K562 (cell line): ENCODE results near the gene OSBPL3. TPM values are rescaled to one million over a fixed set of nuclear protein-coding genes. Genes with fewer than 3 reads are reported as not detected.

Experiments used
- ATAC-seq: fragments of 200-7000 bp; cut with Tn5 transposase; 3 replicates; pipeline ENCODE4 v1.9.1; 2020; ENCODE audit warnings: moderate library complexity
- BruUV-seq: library from RNA; stranded (reverse); fragments of 400-500 nt; replicated peaks from 2 replicates; lab custom pipeline; 2021; lab: Mats Ljungman, UMichigan
- CTCF ChIA-PET: fragments of 300-600 bp; formaldehyde crosslinking; extraction: SDS; loops from one replicate; lab custom pipeline; 2021; ENCODE audit warnings: low intra/inter-chr PET ratio; lab: Yijun Ruan, JAX
- POLR2A ChIA-PET: fragments of 300-600, 350-650 bp; sonication (Branson Sonifier 250); formaldehyde crosslinking; extraction: SDS; loops from one replicate; lab custom pipeline; 2021; ENCODE audit warnings: antibody characterized with exemption, inconsistent platforms; lab: Yijun Ruan, JAX
- DNase-seq, 4 experiments: peaks; one replicate each; pipeline versions ENCODE4 v3.0.0 to v3.0.0-alpha.2; 2011 to 2018; ENCODE audit warnings: low spot score in 3 of 4, mixed read lengths in 3 of 4; ENCODE audit errors: extremely low read depth in 1 of 4
- FAIRE-seq: peaks from 2 replicates; lab custom pipeline; 2011; peaks lifted over from hg19 to GRCh38; lab: Jason Lieb, UNC
- H2AFZ ChIP-seq: 2 replicates; pipeline ENCODE4 v1.6.0; 2011; ENCODE audit warnings: low read depth, low read length, control low read depth, inconsistent platforms
- H3K27ac ChIP-seq: fragments of 200-600 bp; 3 replicates; pipeline ENCODE4 v1.8.0; 2011; ENCODE audit warnings: low read depth, mild to moderate bottlenecking, control low read depth, inconsistent platforms, low read length, moderate library complexity, mixed read lengths; ENCODE audit errors: extremely low read depth
- H3K27me3 ChIP-seq, 2 experiments: fragments of 300-600 bp in 1 of 2; 2 replicates in 1 of 2; 3 replicates in 1 of 2; pipeline versions ENCODE4 v1.6.0 to v1.8.0; 2011; ENCODE audit warnings: inconsistent platforms in 2 of 2, low read length in 2 of 2, mild to moderate bottlenecking in 1 of 2, mixed read lengths in 1 of 2, moderate library complexity in 1 of 2; ENCODE audit not compliant: control insufficient read depth in 2 of 2, insufficient read depth in 2 of 2
- H3K36me3 ChIP-seq: fragments of 300-600 bp; 3 replicates; pipeline ENCODE4 v1.8.0; 2011; ENCODE audit warnings: mild to moderate bottlenecking, low read length, inconsistent platforms; ENCODE audit not compliant: control insufficient read depth, insufficient read depth
- H3K4me1 ChIP-seq, 2 experiments: fragments of 200-600 bp in 1 of 2; replicated peaks in 1 of 2; 2 replicates in 1 of 2; 3 replicates in 1 of 2; pipeline versions ENCODE4 v1.5.1 to v1.8.0; 2011; ENCODE audit warnings: inconsistent platforms in 2 of 2, low read length in 2 of 2, mild to moderate bottlenecking in 1 of 2, mixed read lengths in 1 of 2, moderate library complexity in 1 of 2; ENCODE audit not compliant: control insufficient read depth in 2 of 2, insufficient read depth in 2 of 2
- H3K4me2 ChIP-seq: 2 replicates; pipeline ENCODE4 v1.6.1; 2011; ENCODE audit warnings: low read length, control low read depth, inconsistent platforms, mixed read lengths; ENCODE audit not compliant: insufficient read depth
- H3K4me3 ChIP-seq: fragments of 200-600 bp; sonication (generic), shearing (Covaris generic); 2 replicates; pipeline ENCODE4 v1.5.1; 2016; ENCODE audit warnings: control low read depth, inconsistent platforms
- H3K79me2 ChIP-seq: fragments of 200-600 bp; 3 replicates; pipeline ENCODE4 v1.8.0; 2011; ENCODE audit warnings: low read length, inconsistent platforms; ENCODE audit not compliant: control insufficient read depth, insufficient read depth
- H3K9ac ChIP-seq, 2 experiments: 2 replicates each; pipeline versions ENCODE4 v1.6.0 to v1.6.1; 2011; ENCODE audit warnings: low read depth in 2 of 2, low read length in 2 of 2, control low read depth in 1 of 2, inconsistent platforms in 1 of 2, mild to moderate bottlenecking in 1 of 2, mixed read lengths in 1 of 2; ENCODE audit not compliant: insufficient read depth in 1 of 2
- H3K9me1 ChIP-seq: one replicate; pipeline ENCODE4 v1.6.0; 2011; ENCODE audit warnings: inconsistent platforms, mild to moderate bottlenecking, low read length, moderate library complexity; ENCODE audit not compliant: control insufficient read depth, insufficient read depth
- H3K9me3 ChIP-seq: replicated peaks from 2 replicates; pipeline ENCODE4 v1.5.1; 2011; ENCODE audit warnings: low read depth, low read length, inconsistent platforms; ENCODE audit not compliant: control insufficient read depth, insufficient read depth
- H4K20me1 ChIP-seq: replicated peaks from 2 replicates; pipeline ENCODE4 v1.6.1; 2011; ENCODE audit warnings: low read length, inconsistent platforms, mixed read lengths; ENCODE audit not compliant: control insufficient read depth, insufficient read depth
- BMI1 ChIP-seq: fragments of 150-350 bp; IDR thresholded peaks from 2 replicates; pipeline ENCODE4 v1.6.1; 2014; ENCODE audit warnings: low read length
- CREB5 ChIP-seq: fragments of 250-450 bp; sonication (Bioruptor Pico); IDR thresholded peaks from 2 replicates; pipeline ENCODE4 v1.5.0; 2020; ENCODE audit warnings: mild to moderate bottlenecking
- DDX20 ChIP-seq: fragments of 450-650 bp; IDR thresholded peaks from 2 replicates; pipeline ENCODE4 v1.6.1; 2016; ENCODE audit warnings: missing genetic modification characterization, low read depth, mild to moderate bottlenecking, missing compliant biosample characterization, moderate library complexity
- MAFK ChIP-seq: IDR thresholded peaks from 2 replicates; pipeline ENCODE4 v1.6.1; 2011; ENCODE audit warnings: low read length, improper control_type of control experiment
- RBM17 ChIP-seq: fragments of 200-400 bp; formaldehyde crosslinking; IDR thresholded peaks from 2 replicates; pipeline ENCODE4 v1.6.1; 2017; ENCODE audit warnings: low read depth, mild to moderate bottlenecking, low read length, borderline replicate concordance
- ZNF263 ChIP-seq: sonication (generic); formaldehyde crosslinking; IDR thresholded peaks from 2 replicates; pipeline ENCODE4 v1.8.0; 2022; ENCODE audit warnings: mild to moderate bottlenecking, missing genetic modification reagents, borderline replicate concordance
- ZNF274 ChIP-seq: IDR thresholded peaks from 2 replicates; pipeline ENCODE4 v1.6.1; 2011; ENCODE audit warnings: low read depth, mild to moderate bottlenecking, low read length, moderate library complexity, borderline replicate concordance
- ZNF583 ChIP-seq: fragments of 250-450 bp; sonication (Bioruptor Pico); IDR thresholded peaks from 2 replicates; pipeline ENCODE4 v1.4.0; 2020
- ZNF639 ChIP-seq, 2 experiments: fragments of 200-800 bp in 1 of 2; sonication (Bioruptor generic) in 1 of 2; sonication (generic) in 1 of 2; formaldehyde crosslinking in 1 of 2; IDR thresholded peaks in 1 of 2; conservative IDR thresholded peaks in 1 of 2; 2 replicates each; pipeline versions ENCODE4 v1.5.0 to v1.6.1; 2016 to 2020; ENCODE audit warnings: missing compliant biosample characterization in 1 of 2, missing genetic modification characterization in 1 of 2, missing genetic modification reagents in 1 of 2
- WGBS: fragments of 100-300 bp; shearing (Covaris generic); methylation state at CpG from one replicate; pipeline ENCODE4 v1.1.6; 2016; ENCODE audit warnings: low coverage, mixed read lengths; ENCODE audit not compliant: insufficient coverage; ENCODE audit errors: missing lambda C conversion rate; 5-methylcytosine and 5-hydroxymethylcytosine counted together
- in situ Hi-C: fragments of 300-500 bp; cut with MboI; formaldehyde crosslinking; loops from 4 replicates; pipeline ENCODE4 v1.15.0; 2018; ENCODE audit warnings: inconsistent platforms, mixed read lengths
- intact Hi-C: fragments of 100-400 bp; cut with micrococcal nuclease; formaldehyde crosslinking; loops from 2 replicates; pipeline ENCODE4 v1.14.2; 2022
- polyA plus RNA-seq, 8 experiments: library from polyadenylated mRNA; depleted of rRNA in 4 of 8; stranded (reverse) in 5 of 8; unstranded in 3 of 8; fragments of >200 nt; fragmentation: Nextera tagmentation in 2 of 8; fragmentation: Illumina TruSeq in 1 of 8; extraction: Ambion mirVana in 2 of 8; extraction: Trizol in 1 of 8; gene quantifications; 2 replicates each; pipeline versions ENCODE4 v1.2.1 to v1.2.3, GENCODE V29; 2011 to 2014; ENCODE audit warnings: inconsistent platforms in 1 of 8, missing spikeins in 1 of 8
- total RNA-seq, 7 experiments: library from RNA; depleted of rRNA in 6 of 7; stranded (reverse); fragments of >200 nt in 6 of 7; fragmentation: Illumina TruSeq in 2 of 7; extraction: Trizol in 2 of 7; gene quantifications; 2 replicates each; pipeline versions ENCODE4 v1.2.1 to v1.2.3, GENCODE V29; 2011 to 2021; ENCODE audit warnings: low replicate concordance in 1 of 7
- TF ChIP-seq, protein P1 (sequence below): fragments of 450-650 bp; IDR thresholded peaks from 2 replicates; pipeline ENCODE4 v1.6.1; 2017; ENCODE audit warnings: antibody characterized with exemption, mild to moderate bottlenecking
- TF ChIP-seq, protein P2 (sequence below): fragments of 250-450 bp; sonication (Bioruptor Pico); IDR thresholded peaks from 2 replicates; pipeline ENCODE4 v1.8.0; 2021; ENCODE audit warnings: borderline replicate concordance, mild to moderate bottlenecking, moderate library complexity; ENCODE audit not compliant: poor library complexity, severe bottlenecking

The OSBPL3 gene
- total and polyA plus RNA-seq, 9 of the 15 experiments (the other 6 are each of a cell fraction or from before 2014, with no cell fraction given) = 4.8 to 37.2 (median 26.5) TPM

DNA sequence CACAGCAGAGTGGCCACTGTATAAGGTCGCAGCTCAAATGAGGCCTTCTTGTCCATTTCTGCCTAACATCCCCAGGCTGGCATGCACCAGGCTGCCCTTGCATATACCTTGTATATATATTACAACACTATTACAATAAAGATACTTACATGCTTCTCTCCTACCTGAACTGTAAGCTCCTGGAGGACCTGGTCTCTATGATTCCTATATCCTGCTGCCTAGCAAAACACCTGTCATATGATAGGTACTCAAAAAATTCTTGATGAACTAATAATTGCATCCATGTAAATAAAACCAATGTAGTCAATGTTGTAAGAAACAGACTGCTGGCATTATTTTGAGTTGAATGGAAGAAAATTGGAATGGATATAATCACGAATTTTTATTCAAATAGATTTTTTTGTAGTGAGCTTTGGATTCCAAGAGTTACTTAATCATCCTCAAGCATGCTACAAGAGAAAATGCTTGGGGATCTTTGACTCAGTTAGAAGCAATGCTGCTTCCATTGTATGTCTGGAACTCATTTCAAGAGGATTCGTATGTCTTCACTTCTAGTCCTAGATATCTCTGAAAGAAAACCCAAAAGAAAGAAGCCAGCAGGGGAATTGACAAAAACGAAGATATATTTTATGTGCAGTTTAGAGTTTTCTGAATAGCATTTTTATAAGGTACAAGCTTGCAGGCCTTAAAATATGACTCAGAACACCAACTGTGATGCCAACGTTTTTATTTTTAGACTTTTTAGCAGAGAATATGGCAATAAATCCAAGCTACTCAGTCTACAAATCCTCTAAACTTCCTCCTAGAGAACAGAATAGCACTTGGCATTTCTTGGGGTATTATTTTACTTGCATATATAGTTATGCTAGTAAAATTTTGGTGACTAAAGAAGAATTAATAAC, 53.1 kb downstream of the OSBPL3 start:
- Histone ChIP-seq H3K27ac (no peak overlapping the region), H3K27me3 (no peaks in the 10 kb centered on the region), H3K9me1 (no peaks in the 10 kb centered on the region), H3K79me2 (peaks cover 93% of the 10 kb centered on the region), H3K9me3 (no peaks in the 10 kb centered on the region), H3K9ac (no peak overlapping the region), H4K20me1 (no peaks in the 10 kb centered on the region), H2AFZ (no peak overlapping the region), H3K4me2 (no peak overlapping the region), H3K4me3 (no peak overlapping the region), H3K36me3 (0 out of 3 replicates have a peak, but pooled peaks cover 5% of the 10 kb centered on the region), H3K4me1 (peaks cover 13 to 50% of the 10 kb centered on the region in 2 experiments)
- ChIA-PET POLR2A (interaction anchor here (0.6 to 1.4 kb wide), 3 partner anchors 10 to 197 kb away, joined by 3 to 4 read pairs (median 4); no protein-coding TSS in a partner anchor), CTCF (no interaction called here)
- intact Hi-C loops = no loop called here
- WGBS = 40% methylated on average over 5 of the region's 5 CpGs
- FAIRE-seq (no peak), ATAC-seq (no peak), DNase-seq (no peak)
- no TSS peak for BruUV-seq
- in situ Hi-C loops = no loop called here
- TF ChIP-seq DDX20 (tag) (no peak), MAFK (no peak), BMI1 (no peak), ZNF274 (no peak), CREB5 (no peak), ZNF639 (CRISPR knock-in tag; conservative IDR thresholded peaks at IDR 0.05 in 1 of 2, IDR thresholded peaks at IDR 0.05 in 1 of 2) (no peak), ZNF263 (no peak), RBM17 (no peak), ZNF583 (CRISPR knock-in tag) (no peak)
- TF ChIP-seq, protein P1, sequence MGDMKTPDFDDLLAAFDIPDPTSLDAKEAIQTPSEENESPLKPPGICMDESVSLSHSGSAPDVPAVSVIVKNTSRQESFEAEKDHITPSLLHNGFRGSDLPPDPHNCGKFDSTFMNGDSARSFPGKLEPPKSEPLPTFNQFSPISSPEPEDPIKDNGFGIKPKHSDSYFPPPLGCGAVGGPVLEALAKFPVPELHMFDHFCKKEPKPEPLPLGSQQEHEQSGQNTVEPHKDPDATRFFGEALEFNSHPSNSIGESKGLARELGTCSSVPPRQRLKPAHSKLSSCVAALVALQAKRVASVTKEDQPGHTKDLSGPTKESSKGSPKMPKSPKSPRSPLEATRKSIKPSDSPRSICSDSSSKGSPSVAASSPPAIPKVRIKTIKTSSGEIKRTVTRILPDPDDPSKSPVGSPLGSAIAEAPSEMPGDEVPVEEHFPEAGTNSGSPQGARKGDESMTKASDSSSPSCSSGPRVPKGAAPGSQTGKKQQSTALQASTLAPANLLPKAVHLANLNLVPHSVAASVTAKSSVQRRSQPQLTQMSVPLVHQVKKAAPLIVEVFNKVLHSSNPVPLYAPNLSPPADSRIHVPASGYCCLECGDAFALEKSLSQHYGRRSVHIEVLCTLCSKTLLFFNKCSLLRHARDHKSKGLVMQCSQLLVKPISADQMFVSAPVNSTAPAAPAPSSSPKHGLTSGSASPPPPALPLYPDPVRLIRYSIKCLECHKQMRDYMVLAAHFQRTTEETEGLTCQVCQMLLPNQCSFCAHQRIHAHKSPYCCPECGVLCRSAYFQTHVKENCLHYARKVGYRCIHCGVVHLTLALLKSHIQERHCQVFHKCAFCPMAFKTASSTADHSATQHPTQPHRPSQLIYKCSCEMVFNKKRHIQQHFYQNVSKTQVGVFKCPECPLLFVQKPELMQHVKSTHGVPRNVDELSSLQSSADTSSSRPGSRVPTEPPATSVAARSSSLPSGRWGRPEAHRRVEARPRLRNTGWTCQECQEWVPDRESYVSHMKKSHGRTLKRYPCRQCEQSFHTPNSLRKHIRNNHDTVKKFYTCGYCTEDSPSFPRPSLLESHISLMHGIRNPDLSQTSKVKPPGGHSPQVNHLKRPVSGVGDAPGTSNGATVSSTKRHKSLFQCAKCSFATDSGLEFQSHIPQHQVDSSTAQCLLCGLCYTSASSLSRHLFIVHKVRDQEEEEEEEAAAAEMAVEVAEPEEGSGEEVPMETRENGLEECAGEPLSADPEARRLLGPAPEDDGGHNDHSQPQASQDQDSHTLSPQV = no peak
- TF ChIP-seq, protein P2, sequence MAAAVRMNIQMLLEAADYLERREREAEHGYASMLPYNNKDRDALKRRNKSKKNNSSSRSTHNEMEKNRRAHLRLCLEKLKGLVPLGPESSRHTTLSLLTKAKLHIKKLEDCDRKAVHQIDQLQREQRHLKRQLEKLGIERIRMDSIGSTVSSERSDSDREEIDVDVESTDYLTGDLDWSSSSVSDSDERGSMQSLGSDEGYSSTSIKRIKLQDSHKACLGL (CRISPR knock-in tag) = no peak
